Liver (tissue), 9 donors: ENCODE results near the gene ADGRL2. TPM values are rescaled to one million over a fixed set of nuclear protein-coding genes. Genes with fewer than 3 reads are reported as not detected.

Experiments used
- DNase-seq: peaks from one replicate; pipeline ENCODE4 v3.0.0-alpha.2; 2017; ENCODE audit warnings: low spot score
- H3K27ac ChIP-seq, 2 donors: one replicate each; pipeline ENCODE4 v1.7.0; 2013; ENCODE audit warnings: inconsistent platforms in 2 of 2, low read length in 2 of 2, control low read depth in 1 of 2, low read depth in 1 of 2, mild to moderate bottlenecking in 1 of 2
- H3K27me3 ChIP-seq, 4 donors: one replicate each; pipeline versions ENCODE4 v1.6.1 to v1.7.0; 2013; ENCODE audit warnings: low read length in 3 of 4, inconsistent platforms in 1 of 4, mild to moderate bottlenecking in 1 of 4, moderate library complexity in 1 of 4; ENCODE audit not compliant: control insufficient read depth in 4 of 4, insufficient read depth in 4 of 4
- H3K36me3 ChIP-seq, 4 donors: one replicate each; pipeline versions ENCODE4 v1.6.1 to v1.7.0; 2013; ENCODE audit warnings: low read length in 3 of 4, mild to moderate bottlenecking in 3 of 4, low read depth in 1 of 4, moderate library complexity in 1 of 4; ENCODE audit not compliant: control insufficient read depth in 4 of 4, insufficient read depth in 3 of 4
- H3K4me1 ChIP-seq, 4 donors: one replicate each; pipeline versions ENCODE4 v1.6.1 to v1.7.0; 2013; ENCODE audit warnings: low read length in 3 of 4, mild to moderate bottlenecking in 3 of 4, moderate library complexity in 1 of 4; ENCODE audit not compliant: control insufficient read depth in 4 of 4, insufficient read depth in 4 of 4
- H3K4me3 ChIP-seq, 3 donors: one replicate each; pipeline versions ENCODE4 v1.6.1 to v1.7.0; 2013; ENCODE audit warnings: low read length in 3 of 3, control low read depth in 1 of 3, low read depth in 1 of 3, mild to moderate bottlenecking in 1 of 3
- H3K9ac ChIP-seq, 2 donors: one replicate each; pipeline ENCODE4 v1.7.0; 2013; ENCODE audit warnings: low read length in 2 of 2, mild to moderate bottlenecking in 2 of 2, moderate library complexity in 2 of 2, control low read depth in 1 of 2, low read depth in 1 of 2
- H3K9me3 ChIP-seq, 4 donors: one replicate each; pipeline versions ENCODE4 v1.6.1 to v1.7.0; 2013; ENCODE audit warnings: low read length in 3 of 4; ENCODE audit not compliant: control insufficient read depth in 4 of 4
- ATF3 ChIP-seq: IDR thresholded peaks from 2 replicates; pipeline ENCODE4 v1.6.1; 2016; ENCODE audit warnings: antibody characterized with exemption
- CTCF ChIP-seq: fragments of 150-350 bp; IDR thresholded peaks from 2 replicates; pipeline ENCODE4 v1.5.1; 2017; ENCODE audit warnings: improper control_type of control experiment, low read depth, low read length; ENCODE audit not compliant: missing input control
- EGR1 ChIP-seq, 2 donors: IDR thresholded peaks; 2 replicates each; pipeline ENCODE4 v1.6.1; 2016 to 2018; ENCODE audit warnings: antibody characterized with exemption in 2 of 2, low read depth in 2 of 2
- FOXA1 ChIP-seq: IDR thresholded peaks from 2 replicates; pipeline ENCODE4 v1.6.1; 2016; ENCODE audit warnings: antibody characterized with exemption
- FOXA2 ChIP-seq: IDR thresholded peaks from 2 replicates; pipeline ENCODE4 v1.6.1; 2016; ENCODE audit warnings: antibody characterized with exemption
- GABPA ChIP-seq, 2 donors: IDR thresholded peaks in 1 of 2; conservative IDR thresholded peaks in 1 of 2; 2 replicates each; pipeline ENCODE4 v1.6.1; 2016; ENCODE audit warnings: antibody characterized with exemption in 2 of 2, mild to moderate bottlenecking in 1 of 2, moderate library complexity in 1 of 2
- HNF4A ChIP-seq, 2 donors: conservative IDR thresholded peaks; 2 replicates each; pipeline ENCODE4 v1.6.1; 2016; ENCODE audit warnings: antibody characterized with exemption in 2 of 2, mild to moderate bottlenecking in 2 of 2
- HNF4G ChIP-seq: IDR thresholded peaks from 2 replicates; pipeline ENCODE4 v1.6.1; 2016; ENCODE audit warnings: antibody characterized with exemption
- JUND ChIP-seq, 2 donors: IDR thresholded peaks; 2 replicates each; pipeline ENCODE4 v1.6.1; 2016; ENCODE audit warnings: antibody characterized with exemption in 2 of 2
- MAX ChIP-seq: IDR thresholded peaks from 2 replicates; pipeline ENCODE4 v1.6.1; 2016; ENCODE audit warnings: antibody characterized with exemption
- NR2F2 ChIP-seq: IDR thresholded peaks from 2 replicates; pipeline ENCODE4 v1.6.1; 2016; ENCODE audit warnings: antibody characterized with exemption
- RAD21 ChIP-seq, 2 donors: IDR thresholded peaks; 2 replicates each; pipeline ENCODE4 v1.6.1; 2016; ENCODE audit warnings: antibody characterized with exemption in 2 of 2, mild to moderate bottlenecking in 2 of 2
- REST ChIP-seq: IDR thresholded peaks from 2 replicates; pipeline ENCODE4 v1.6.1; 2016; ENCODE audit warnings: antibody characterized with exemption, mild to moderate bottlenecking
- RXRA ChIP-seq, 2 donors: IDR thresholded peaks; 2 replicates each; pipeline ENCODE4 v1.6.1; 2017 to 2018; ENCODE audit warnings: antibody characterized with exemption in 2 of 2, mild to moderate bottlenecking in 1 of 2
- SP1 ChIP-seq: IDR thresholded peaks from 2 replicates; pipeline ENCODE4 v1.6.1; 2018; ENCODE audit warnings: antibody characterized with exemption, mild to moderate bottlenecking
- TAF1 ChIP-seq: conservative IDR thresholded peaks from 2 replicates; pipeline ENCODE4 v1.6.1; 2016; ENCODE audit warnings: antibody characterized with exemption, mild to moderate bottlenecking
- YY1 ChIP-seq: IDR thresholded peaks from 2 replicates; pipeline ENCODE4 v1.6.1; 2016; ENCODE audit warnings: antibody characterized with exemption, mild to moderate bottlenecking
- ZBTB33 ChIP-seq: IDR thresholded peaks from 2 replicates; pipeline ENCODE4 v1.6.1; 2016; ENCODE audit warnings: antibody characterized with exemption
- WGBS: extraction: QIAGEN DNeasy Blood & Tissue Kit; methylation state at CpG from one replicate; pipeline ENCODE4 v1.1.7; 2013; 5-methylcytosine and 5-hydroxymethylcytosine counted together
- polyA plus RNA-seq, 2 donors: library from polyadenylated mRNA; stranded (reverse) in 1 of 2; unstranded in 1 of 2; fragments of 200-250 nt in 1 of 2; fragments of >200 nt in 1 of 2; fragmentation: Nextera tagmentation in 1 of 2; extraction: Ambion mirVana in 1 of 2; gene quantifications; one replicate each; pipeline versions ENCODE4 v1.2.1 to v1.2.3, GENCODE V29; 2013 to 2015
- total RNA-seq, 2 donors: library from RNA; depleted of rRNA; stranded (reverse); fragments of >200 nt; gene quantifications; one replicate each; pipeline ENCODE4 v1.2.3, GENCODE V29; 2014
- donor health status: healthy.
- donor health status: healthy.
- donor health status: healthy.
- donor health status: healthy.
- donor health status: healthy.

The ADGRL2 gene
- total and polyA plus RNA-seq, 4 donors: 21.1 to 82.0 (median 31.7) TPM

GRCh38 chr1:81802707-81803430, 2.1 kb downstream of the ADGRL2 start:
- Histone ChIP-seq H3K4me3 (peak overlapping the region; percentile 91 to 98 (median 97)), H3K27ac (peak overlapping the region; percentile 92 to 100), H3K4me1 (peaks cover 0 to 27% (median 22%) of the 10 kb centered on the region in 4 donors), H3K9me3 (no peaks in the 10 kb centered on the region), H3K27me3 (no peaks in the 10 kb centered on the region), H3K36me3 (no peaks in the 10 kb centered on the region), H3K9ac (peak overlapping the region; percentile 70 to 76)
- under 1% methylated on average over 55 of the region's 55 CpGs for WGBS
- peak; percentile 57 for DNase-seq
- TF ChIP-seq CTCF: peak; percentile 41
- TF ChIP-seq JUND (IDR thresholded peaks at IDR 0.05): no peak
- TF ChIP-seq RAD21 (IDR thresholded peaks at IDR 0.05): peak; percentile 69 to 71

- Histone ChIP-seq H3K9ac (peak overlapping the region; percentile 76 to 78), H3K36me3 (no peaks in the 10 kb centered on the region), H3K9me3 (no peaks in the 10 kb centered on the region), H3K4me3 (peak overlapping the region; percentile 44 to 98 (median 97)), H3K27ac (peak overlapping the region; percentile 92 to 100), H3K4me1 (peaks cover 0 to 27% (median 24%) of the 10 kb centered on the region in 4 donors), H3K27me3 (no peaks in the 10 kb centered on the region)
- TF ChIP-seq GABPA (IDR thresholded peaks at IDR 0.05 in 1 of 2, conservative IDR thresholded peaks at IDR 0.05 in 1 of 2): no peak
- peak; percentile 45 for TF ChIP-seq HNF4G
- no peak for TF ChIP-seq CTCF
- TF ChIP-seq EGR1 (IDR thresholded peaks at IDR 0.05; ENCODE audit: low read depth in 2 of 2): no peak
- no peak for TF ChIP-seq MAX
- TF ChIP-seq FOXA2: no peak
- peak; percentile 48 to 64 for TF ChIP-seq JUND (IDR thresholded peaks at IDR 0.05)
- peak; percentile 32 for TF ChIP-seq FOXA1
- peak; percentile 36 for TF ChIP-seq SP1
- no peak for TF ChIP-seq NR2F2
- TF ChIP-seq RAD21 (IDR thresholded peaks at IDR 0.05): peak; percentile 20 to 35
- TF ChIP-seq RXRA (IDR thresholded peaks at IDR 0.05): peak; percentile 45 to 62
- no peak for TF ChIP-seq ATF3
- peak; percentile 78 to 82 for TF ChIP-seq HNF4A (conservative IDR thresholded peaks at IDR 0.05)
- TF ChIP-seq REST: peak; percentile 44
- TF ChIP-seq TAF1: no peak
- TF ChIP-seq ZBTB33: peak; percentile 49
- TF ChIP-seq YY1: peak; percentile 61
- WGBS: 1% methylated on average over 15 of the region's 15 CpGs
- no peak for DNase-seq
Observed at GRCh38 chr1:81803431-81804110, 2.8 kb downstream of the ADGRL2 start.
